Neuronal stem cell (in vitro differentiated cells): ENCODE results near the gene NCR3LG1.

Experiments used
- DNase-seq: peaks from one replicate; pipeline ENCODE4 v3.0.0-alpha.2; 2013; ENCODE audit warnings: low spot score
- H2AFZ ChIP-seq: one replicate; pipeline ENCODE4 v1.6.1; 2013; ENCODE audit warnings: mild to moderate bottlenecking, low read length, inconsistent platforms
- H2AK5ac ChIP-seq: 2 replicates; pipeline ENCODE4 v1.6.1; 2013; ENCODE audit warnings: low read depth, mild to moderate bottlenecking, inconsistent platforms, low read length, moderate library complexity, mixed read lengths
- H2BK120ac ChIP-seq: 2 replicates; pipeline ENCODE4 v1.6.1; 2013; ENCODE audit warnings: low read depth, mild to moderate bottlenecking, inconsistent platforms, low read length, moderate library complexity, mixed read lengths
- H2BK12ac ChIP-seq: one replicate; pipeline ENCODE4 v1.6.1; 2013; ENCODE audit warnings: low read length, inconsistent platforms
- H2BK15ac ChIP-seq: 2 replicates; pipeline ENCODE4 v1.6.1; 2013; ENCODE audit warnings: mild to moderate bottlenecking, low read length, inconsistent platforms, mixed read lengths
- H2BK5ac ChIP-seq: one replicate; pipeline ENCODE4 v1.6.1; 2013; ENCODE audit warnings: inconsistent platforms, mild to moderate bottlenecking, low read length, moderate library complexity
- H3K14ac ChIP-seq: one replicate; pipeline ENCODE4 v1.6.1; 2013; ENCODE audit warnings: low read length, inconsistent platforms
- H3K18ac ChIP-seq: 2 replicates; pipeline ENCODE4 v1.6.1; 2013; ENCODE audit warnings: low read length, inconsistent platforms
- H3K23ac ChIP-seq: 2 replicates; pipeline ENCODE4 v1.6.1; 2013; ENCODE audit warnings: low read depth, mild to moderate bottlenecking, mixed read lengths, low read length, inconsistent platforms; ENCODE audit not compliant: poor library complexity
- H3K27ac ChIP-seq: replicated peaks from 3 replicates; pipeline ENCODE4 v1.5.1; 2013; ENCODE audit warnings: low read length, inconsistent platforms
- H3K27me3 ChIP-seq, 3 experiments: 2 replicates each; pipeline ENCODE4 v1.6.1; 2013; ENCODE audit warnings: low read length in 3 of 3, mild to moderate bottlenecking in 2 of 3, inconsistent platforms in 1 of 3, low read depth in 1 of 3, mixed read lengths in 1 of 3, moderate library complexity in 1 of 3; ENCODE audit not compliant: control insufficient read depth in 3 of 3, insufficient read depth in 3 of 3
- H3K36me3 ChIP-seq, 2 donors: replicated peaks in 1 of 2; 2 replicates each; pipeline ENCODE4 v1.6.1; 2013; ENCODE audit warnings: low read length in 2 of 2; ENCODE audit not compliant: control insufficient read depth in 2 of 2, insufficient read depth in 2 of 2
- H3K4ac ChIP-seq: 2 replicates; pipeline ENCODE4 v1.6.1; 2013; ENCODE audit warnings: inconsistent platforms, mild to moderate bottlenecking, low read length, moderate library complexity
- H3K4me1 ChIP-seq, 2 donors: 1 replicate in 1 of 2; 2 replicates in 1 of 2; pipeline ENCODE4 v1.6.1; 2013; ENCODE audit warnings: low read length in 2 of 2, low read depth in 1 of 2; ENCODE audit not compliant: control insufficient read depth in 2 of 2, insufficient read depth in 1 of 2
- H3K4me2 ChIP-seq: one replicate; pipeline ENCODE4 v1.6.1; 2013; ENCODE audit warnings: mild to moderate bottlenecking, low read length, inconsistent platforms; ENCODE audit not compliant: insufficient read depth, poor library complexity, severe bottlenecking
- H3K4me3 ChIP-seq, 2 donors: 2 replicates each; pipeline ENCODE4 v1.5.1; 2013; ENCODE audit warnings: low read length in 2 of 2, mild to moderate bottlenecking in 2 of 2, inconsistent platforms in 1 of 2, moderate library complexity in 1 of 2
- H3K79me1 ChIP-seq: one replicate; pipeline ENCODE4 v1.6.1; 2013; ENCODE audit warnings: low read depth, mild to moderate bottlenecking, inconsistent platforms, low read length, moderate library complexity
- H3K9ac ChIP-seq: one replicate; pipeline ENCODE4 v1.6.1; 2013; ENCODE audit warnings: mild to moderate bottlenecking, low read depth, low read length, inconsistent platforms; ENCODE audit not compliant: poor library complexity
- H3K9me3 ChIP-seq, 2 donors: replicated peaks in 1 of 2; 2 replicates each; pipeline versions ENCODE3 to v1.6.1; 2013; ENCODE audit warnings: low read length in 2 of 2, mild to moderate bottlenecking in 2 of 2, inconsistent platforms in 1 of 2, low read depth in 1 of 2, mixed read lengths in 1 of 2, moderate library complexity in 1 of 2; ENCODE audit not compliant: control insufficient read depth in 2 of 2, insufficient read depth in 1 of 2
- H4K8ac ChIP-seq: one replicate; pipeline ENCODE4 v1.6.1; 2013; ENCODE audit warnings: low read depth, mild to moderate bottlenecking, inconsistent platforms, low read length, moderate library complexity
- H4K91ac ChIP-seq: one replicate; pipeline ENCODE4 v1.6.1; 2013; ENCODE audit warnings: low read length, low read depth, mild to moderate bottlenecking, inconsistent platforms; ENCODE audit not compliant: poor library complexity
- WGBS, 2 donors: extraction: QIAGEN DNeasy Blood & Tissue Kit; methylation state at CpG; one replicate each; pipeline ENCODE4 v1.1.7; 2013; ENCODE audit warnings: missing lambda C conversion rate in 2 of 2, mixed read lengths in 1 of 2; ENCODE audit not compliant: insufficient read length in 2 of 2, insufficient replicate concordance in 1 of 2; ENCODE audit errors: extremely low coverage in 2 of 2; 5-methylcytosine and 5-hydroxymethylcytosine counted together

The NCR3LG1 gene

DNA sequence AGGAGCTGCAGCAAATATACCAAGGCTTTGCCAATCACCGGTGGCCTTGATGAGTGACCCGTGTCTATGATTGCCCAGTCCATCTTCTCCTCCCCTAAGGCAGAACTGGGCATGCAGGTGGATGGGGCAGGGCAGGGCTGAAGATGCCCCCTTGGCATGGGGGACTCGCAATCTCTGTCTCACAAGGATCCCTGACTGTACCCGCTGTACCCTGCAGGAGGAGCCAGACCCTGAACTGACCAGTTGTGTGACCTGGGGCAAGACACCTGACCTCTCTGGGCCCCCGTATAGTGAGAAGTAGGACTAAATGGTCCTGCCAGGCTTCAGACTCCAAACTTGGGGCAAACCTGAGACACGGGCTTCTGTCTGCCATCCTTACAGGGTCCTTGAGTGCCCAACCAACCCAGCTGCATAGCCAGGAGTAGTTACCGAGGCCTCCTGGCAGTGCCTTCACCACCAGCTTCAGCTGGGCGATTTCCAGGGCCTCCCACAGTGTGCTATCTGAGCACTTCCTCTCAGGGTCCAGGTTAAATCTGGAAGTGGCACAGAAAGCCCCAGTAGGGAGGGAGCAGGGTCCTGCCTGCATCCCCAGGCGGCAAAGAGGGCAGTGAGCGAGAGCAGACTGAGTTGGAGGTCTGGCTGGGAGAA, 43.3 kb downstream of the NCR3LG1 start:
- H2BK12ac ChIP-seq = no peak overlapping the region
- H3K9me3 ChIP-seq = no peaks in the 10 kb centered on the region
- no CpG with 5 or more reads among the region's 10 CpGs for WGBS, 2 donors
- no peak overlapping the region for H2AFZ ChIP-seq
- H3K27me3 ChIP-seq = peaks cover 0 to 46% (median 2%) of the 10 kb centered on the region in 3 experiments
- H3K4me1 ChIP-seq = peaks cover 2% of the 10 kb centered on the region in 2 donors
- H3K4me2 ChIP-seq = no peak overlapping the region
- H3K23ac ChIP-seq = peak overlapping the region; percentile 2
- no peak overlapping the region for H2BK120ac ChIP-seq
- H2BK5ac ChIP-seq = peak overlapping the region; percentile 29
- peak overlapping the region; percentile 32 for H3K9ac ChIP-seq
- H3K79me1 ChIP-seq = no peaks in the 10 kb centered on the region
- H4K8ac ChIP-seq = no peak overlapping the region
- H3K4ac ChIP-seq = no peak overlapping the region
- no peak overlapping the region for H4K91ac ChIP-seq
- no peak overlapping the region for H3K4me3 ChIP-seq
- H2AK5ac ChIP-seq = peak overlapping the region; percentile 90
- peak overlapping the region; percentile 68 for H3K18ac ChIP-seq
- no peak for DNase-seq
- H2BK15ac ChIP-seq = peak overlapping the region; percentile 77
- H3K36me3 ChIP-seq = no peaks in the 10 kb centered on the region
- H3K27ac ChIP-seq = no peak overlapping the region
- no peak overlapping the region for H3K14ac ChIP-seq

DNA sequence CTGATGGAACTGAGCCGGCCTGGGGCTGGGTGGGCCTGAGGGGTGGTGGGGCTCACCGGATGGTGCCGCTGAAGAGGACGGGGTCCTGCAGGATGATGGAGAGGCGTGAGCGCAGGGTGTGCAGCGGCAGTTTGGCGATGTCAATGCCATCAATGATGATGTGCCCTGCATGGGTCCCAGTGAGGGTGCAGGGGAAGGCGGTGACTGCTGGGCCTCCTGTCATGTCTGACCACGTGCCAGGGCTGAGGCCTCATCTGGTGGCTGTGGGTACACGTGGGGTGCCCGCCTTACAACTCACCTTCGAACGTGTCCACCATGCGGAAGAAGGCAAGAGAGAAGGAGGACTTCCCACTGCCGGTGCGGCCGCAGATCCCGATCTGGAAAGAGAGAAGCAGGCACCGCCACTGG, 44.0 kb downstream of the NCR3LG1 start:
- Histone ChIP-seq H2BK15ac (no peak overlapping the region), H3K9ac (peak overlapping the region; percentile 32), H3K4me1 (no peaks in the 10 kb centered on the region), H3K27me3 (peaks cover 0 to 45% (median 2%) of the 10 kb centered on the region in 3 experiments), H3K27ac (no peak overlapping the region), H3K4me3 (no peak overlapping the region), H2BK5ac (peak overlapping the region; percentile 29), H3K9me3 (no peaks in the 10 kb centered on the region), H2BK12ac (no peak overlapping the region), H3K79me1 (no peaks in the 10 kb centered on the region), H3K14ac (peak overlapping the region; percentile 4), H3K4me2 (no peak overlapping the region), H3K36me3 (no peaks in the 10 kb centered on the region), H3K23ac (peak overlapping the region; percentile 44), H3K18ac (peak overlapping the region; percentile 78), H4K91ac (no peak overlapping the region), H2BK120ac (no peak overlapping the region), H2AFZ (no peak overlapping the region), H3K4ac (peak overlapping the region; percentile 46), H4K8ac (no peak overlapping the region), H2AK5ac (peak overlapping the region; percentile 90)
- no CpG with 5 or more reads among the region's 20 CpGs for WGBS, 2 donors
- no peak for DNase-seq

DNA sequence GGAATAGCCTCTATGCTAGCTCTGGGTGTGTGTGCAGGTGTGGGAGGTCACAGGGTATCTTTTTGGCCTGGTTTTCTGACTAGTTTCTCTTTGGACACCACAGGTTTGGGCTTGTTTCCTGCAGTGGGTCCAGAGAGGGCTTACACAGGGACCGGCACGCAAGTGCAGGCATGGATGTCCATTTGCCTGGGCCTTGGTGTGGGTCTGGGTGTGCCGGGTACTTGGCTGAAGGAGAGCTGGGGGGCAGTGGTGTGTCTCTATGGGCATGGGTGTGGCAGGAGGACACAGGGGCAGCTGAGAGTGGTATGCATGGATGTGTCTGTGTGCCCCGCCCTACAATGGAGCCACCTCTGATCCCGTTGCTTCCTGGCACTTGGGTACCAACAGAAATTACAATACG, 44.4 kb downstream of the NCR3LG1 start:
- Histone ChIP-seq H3K4ac (no peak overlapping the region), H2BK15ac (no peak overlapping the region), H4K91ac (no peak overlapping the region), H4K8ac (no peak overlapping the region), H2BK120ac (no peak overlapping the region), H3K27ac (no peak overlapping the region), H3K4me2 (no peak overlapping the region), H3K9me3 (no peaks in the 10 kb centered on the region), H2AFZ (no peak overlapping the region), H3K18ac (no peak overlapping the region), H3K36me3 (no peaks in the 10 kb centered on the region), H2BK12ac (no peak overlapping the region), H3K23ac (peak overlapping the region; percentile 34), H3K79me1 (no peaks in the 10 kb centered on the region), H3K14ac (no peak overlapping the region), H3K4me3 (no peak overlapping the region), H2AK5ac (no peak overlapping the region), H2BK5ac (no peak overlapping the region), H3K27me3 (peaks cover 0 to 45% (median 2%) of the 10 kb centered on the region in 3 experiments), H3K4me1 (no peaks in the 10 kb centered on the region), H3K9ac (peak overlapping the region; percentile 51)
- DNase-seq = no peak
- no CpG with 5 or more reads among the region's 6 CpGs for WGBS, 2 donors

DNA sequence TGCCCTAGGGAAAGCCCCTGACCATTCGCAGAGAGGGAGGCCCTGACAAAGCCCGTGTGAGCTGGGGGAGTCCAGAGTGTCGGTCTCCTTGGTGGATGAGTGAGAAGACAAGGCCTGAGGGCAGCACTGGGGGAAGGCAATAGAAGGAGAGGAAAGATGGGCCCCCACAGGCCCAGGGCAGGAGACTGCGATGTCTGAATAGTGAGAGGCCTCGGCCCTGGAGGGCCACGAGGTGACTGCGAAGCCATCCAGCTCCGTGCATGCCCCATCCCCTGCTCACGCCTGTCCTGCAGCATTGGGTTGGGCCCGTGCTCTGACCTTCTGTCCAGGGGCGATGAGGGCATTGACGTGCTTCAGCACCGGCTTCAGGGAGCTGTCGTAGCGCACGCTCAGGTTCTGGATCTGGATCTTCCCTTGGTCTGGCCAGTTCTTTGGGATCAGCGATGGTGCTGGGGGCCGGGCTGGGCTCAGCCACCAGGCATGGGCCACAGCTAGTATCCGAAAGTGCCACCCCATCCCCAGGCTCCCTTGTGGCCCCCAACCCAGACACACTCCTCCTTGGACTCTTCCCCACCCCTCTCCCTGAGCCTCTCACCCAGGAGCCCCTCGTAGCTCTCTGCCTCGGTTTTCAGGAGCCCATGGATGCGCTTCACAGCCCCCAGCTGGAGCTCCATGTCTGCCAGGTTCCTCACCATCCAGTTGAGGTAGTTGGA, 45.2 kb downstream of the NCR3LG1 start:
- Histone ChIP-seq H4K91ac (no peak overlapping the region), H2BK5ac (no peak overlapping the region), H3K4me3 (no peak overlapping the region), H3K9me3 (no peaks in the 10 kb centered on the region), H2BK15ac (no peak overlapping the region), H3K18ac (peak overlapping the region; percentile 53), H2AFZ (no peak overlapping the region), H3K27me3 (peaks cover 0 to 37% (median 0%) of the 10 kb centered on the region in 3 experiments), H3K4me1 (no peaks in the 10 kb centered on the region), H2BK12ac (no peak overlapping the region), H3K79me1 (no peaks in the 10 kb centered on the region), H2AK5ac (no peak overlapping the region), H2BK120ac (no peak overlapping the region), H3K4me2 (no peak overlapping the region), H3K14ac (no peak overlapping the region), H3K23ac (peak overlapping the region; percentile 19), H3K4ac (no peak overlapping the region), H3K9ac (peak overlapping the region; percentile 13), H4K8ac (no peak overlapping the region), H3K27ac (no peak overlapping the region), H3K36me3 (no peaks in the 10 kb centered on the region)
- no CpG with 5 or more reads among the region's 22 CpGs for WGBS, 2 donors
- DNase-seq = no peak
